Endothelial cell of hepatic sinusoid (primary cell): Measurements from ENCODE around the gene C14orf132.
"Not testable (repeated sequence)": the region's sequence is repeated elsewhere in the genome, so short reads cannot be mapped to it uniquely, and the experiment has no call there.

Experiments used
- in situ Hi-C: cut with HindIII; loops from 2 replicates; pipeline ENCODE4 v1.10.0; 2017; ENCODE audit warnings: low sequenced_read_pairs

The C14orf132 gene

GRCh38 chr14:96058576-96059200 is 19.5 kb downstream of the C14orf132 start:
- in situ Hi-C loops = no loop called here

DNA sequence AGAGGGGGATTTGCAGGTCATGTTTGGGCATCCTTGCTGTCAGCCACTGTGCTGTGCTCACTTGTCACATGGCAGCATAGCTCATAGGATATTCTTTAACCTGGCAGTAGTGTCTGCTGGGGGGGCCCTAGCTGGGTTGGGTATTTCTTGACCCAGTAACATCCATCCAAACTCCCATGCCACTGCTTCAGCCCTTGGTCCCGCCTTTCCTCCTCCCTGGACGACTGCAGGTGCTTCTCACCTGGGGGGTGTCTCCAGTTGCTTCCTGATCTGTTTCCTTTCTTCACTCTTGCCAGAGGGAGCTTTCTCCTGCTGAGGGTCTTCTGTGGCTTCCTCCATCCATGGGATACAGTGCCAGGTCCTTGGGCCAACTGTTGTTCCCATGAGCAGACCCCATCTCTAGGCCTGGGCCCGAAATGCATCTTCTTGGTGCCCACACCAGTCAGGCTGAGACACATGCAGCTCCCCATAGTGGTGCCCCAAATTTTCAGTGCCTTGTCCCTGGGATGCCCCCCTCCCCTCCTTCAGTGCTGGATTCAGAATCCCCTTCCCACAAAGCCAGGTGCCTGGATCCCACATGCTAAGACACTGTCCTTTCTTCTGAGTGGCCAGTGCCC is 20.5 kb downstream of the C14orf132 start:
- in situ Hi-C loops = no loop called here

- in situ Hi-C loops = no loop called here
These were observed 21.2 kb downstream of the C14orf132 start for GRCh38 chr14:96060186-96060933.

- in situ Hi-C loops = no loop called here
These were observed 22.8 kb downstream of the C14orf132 start for GRCh38 chr14:96062010-96062409.

- in situ Hi-C loops = no loop called here
These were observed 23.3 kb downstream of the C14orf132 start for GRCh38 chr14:96062506-96062905.

- in situ Hi-C loops = no loop called here
These were observed 25.7 kb downstream of the C14orf132 start for GRCh38 chr14:96064866-96065265.

DNA sequence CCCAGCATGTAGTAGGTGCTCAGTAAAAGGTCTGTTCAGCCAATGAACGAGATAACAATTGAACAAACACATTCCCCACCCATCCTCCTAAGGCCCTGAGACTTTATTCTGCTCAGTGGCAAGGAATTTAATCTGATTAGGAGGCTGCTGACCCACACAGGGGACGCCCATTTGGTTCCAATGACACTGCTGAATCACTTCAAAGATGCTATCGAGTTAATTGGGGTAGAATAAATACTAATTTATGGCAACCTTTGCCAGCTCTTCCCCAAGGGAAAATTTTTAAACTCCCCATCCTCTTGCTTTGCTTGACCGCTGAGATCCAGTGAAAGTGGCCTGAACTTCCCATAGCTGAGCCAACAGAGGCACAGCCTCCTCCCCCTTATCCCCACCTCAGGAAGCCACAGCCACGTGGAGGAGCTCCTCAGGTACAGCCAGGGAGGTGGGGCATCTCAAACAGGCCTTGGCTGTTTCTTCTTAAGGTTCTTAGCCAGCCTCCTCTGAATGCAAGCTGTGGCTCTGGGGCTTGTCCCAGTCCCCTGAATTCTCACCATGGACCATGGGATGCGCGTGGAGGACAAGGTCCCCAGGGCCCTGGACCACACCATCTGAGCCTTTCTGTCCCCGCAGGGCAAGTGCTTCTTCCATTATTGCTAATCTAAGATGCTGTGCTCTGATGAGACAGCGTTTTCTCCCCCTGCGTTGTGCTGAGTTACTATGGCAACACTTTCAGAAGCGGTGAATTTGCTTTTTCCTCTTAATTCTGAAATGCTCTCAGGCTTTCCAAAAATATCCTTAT is 26.7 kb downstream of the C14orf132 start:
- in situ Hi-C loops = no loop called here

- in situ Hi-C loops = no loop called here
These were observed 27.8 kb downstream of the C14orf132 start for GRCh38 chr14:96066976-96067375.

DNA sequence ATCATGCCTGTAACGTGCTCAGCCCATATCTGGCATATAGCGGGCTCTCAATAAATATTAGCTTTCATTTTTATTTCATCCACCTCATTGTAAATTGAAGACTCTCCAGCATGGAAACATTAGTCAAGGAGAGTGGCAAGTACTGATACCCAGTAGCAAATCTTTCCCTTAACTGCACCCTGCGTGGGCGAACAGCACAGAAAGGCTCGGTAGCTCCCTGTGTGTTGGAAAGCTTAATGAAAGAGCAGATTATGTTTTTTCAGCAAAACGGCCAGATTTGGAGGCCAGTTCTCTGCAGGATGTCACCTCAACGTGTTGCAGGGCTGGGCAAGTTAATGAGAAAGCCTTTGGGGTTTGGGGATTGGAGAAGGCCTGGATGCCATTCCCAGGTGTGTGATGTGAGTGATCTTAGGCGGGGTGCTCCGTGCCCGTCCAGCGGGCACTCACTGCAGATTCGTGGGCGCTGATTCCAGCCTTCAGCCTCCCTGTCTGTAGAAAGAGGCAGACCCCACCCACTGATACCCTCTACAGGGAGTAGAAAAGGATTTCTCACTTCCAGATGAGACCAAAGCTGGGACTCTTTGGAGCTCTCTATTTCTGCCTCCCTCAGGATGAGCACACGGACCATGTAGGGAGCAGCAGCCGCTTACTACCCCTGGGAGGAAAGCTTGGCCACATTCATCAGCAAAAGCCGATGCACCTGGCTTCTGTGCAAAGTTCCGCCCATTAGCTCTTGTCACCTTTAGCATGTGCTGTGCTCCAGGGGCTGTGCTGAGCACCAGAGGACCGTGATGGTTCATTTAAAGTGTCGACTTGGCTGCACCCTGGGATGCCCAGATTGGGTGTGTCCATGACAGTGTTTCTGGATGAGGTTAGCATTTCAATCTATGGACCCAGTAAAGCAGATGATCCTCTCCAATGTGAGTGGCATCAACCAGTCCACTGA is 29.1 kb downstream of the C14orf132 start:
- in situ Hi-C loops = no loop called here

DNA sequence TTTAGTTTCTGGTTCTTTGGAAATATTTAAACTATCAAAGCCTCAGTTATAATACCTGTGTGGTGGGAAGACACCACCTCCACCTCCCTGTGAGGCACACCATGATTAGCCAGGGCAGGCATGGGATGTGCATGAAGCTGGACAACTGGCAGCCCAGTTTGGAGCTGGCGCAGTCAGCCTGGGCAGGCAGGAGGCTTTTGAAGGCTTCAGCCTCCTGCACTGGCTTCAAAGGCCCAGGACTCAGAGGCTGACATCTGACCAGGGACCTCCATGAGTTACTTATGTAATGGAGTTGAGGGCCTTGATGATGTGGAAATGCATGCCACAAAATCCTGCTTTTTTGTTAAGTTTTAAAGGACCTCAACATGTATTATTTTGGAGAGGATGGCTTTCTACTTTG is 30.3 kb downstream of the C14orf132 start:
- in situ Hi-C loops = no loop called here

DNA sequence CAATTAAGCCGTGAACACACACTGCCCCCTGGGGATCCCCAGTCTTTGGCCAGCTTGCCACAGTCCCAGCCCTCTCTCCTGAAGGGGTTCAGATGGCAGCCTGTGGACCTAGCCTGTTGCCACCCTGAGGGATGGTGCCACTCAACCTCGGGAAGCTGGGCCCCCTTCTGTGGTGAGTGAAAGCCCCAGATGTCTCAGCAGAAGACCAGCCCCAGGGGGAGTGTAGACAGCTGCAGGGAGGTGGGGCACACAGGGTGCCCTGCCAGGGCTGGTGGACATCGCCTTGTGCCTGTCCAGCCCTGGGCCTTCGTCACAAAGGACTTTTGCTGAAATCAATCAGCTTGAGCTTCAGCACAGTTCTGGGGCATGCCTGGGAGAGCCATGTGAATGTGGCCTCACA is 32.4 kb downstream of the C14orf132 start:
- in situ Hi-C loops = no loop called here

DNA sequence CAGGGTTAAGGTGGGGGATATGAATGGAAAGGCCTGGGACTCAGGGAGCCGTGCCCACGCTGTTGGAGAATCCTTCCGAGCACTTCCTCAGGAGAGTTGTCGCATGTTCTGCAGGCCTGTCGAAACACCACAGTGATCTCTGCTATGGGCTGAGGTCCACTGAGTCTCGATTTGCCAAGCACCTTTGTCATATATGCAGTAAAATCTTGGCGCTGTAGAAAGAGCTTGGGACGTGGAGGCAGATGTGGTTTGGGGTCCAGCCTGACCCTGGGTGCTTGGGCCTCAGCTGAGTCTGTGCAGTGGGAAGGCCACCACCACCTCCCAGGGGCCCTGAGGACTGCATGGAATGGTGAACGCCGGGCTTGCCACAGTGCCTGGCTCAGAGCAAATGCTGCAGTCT is 32.9 kb downstream of the C14orf132 start:
- in situ Hi-C loops = no loop called here

- in situ Hi-C loops = no loop called here
These were observed 33.6 kb downstream of the C14orf132 start for GRCh38 chr14:96072746-96073145.

GRCh38 chr14:96073260-96074039 is 34.3 kb downstream of the C14orf132 start:
- in situ Hi-C loops = not testable (repeated sequence)

DNA sequence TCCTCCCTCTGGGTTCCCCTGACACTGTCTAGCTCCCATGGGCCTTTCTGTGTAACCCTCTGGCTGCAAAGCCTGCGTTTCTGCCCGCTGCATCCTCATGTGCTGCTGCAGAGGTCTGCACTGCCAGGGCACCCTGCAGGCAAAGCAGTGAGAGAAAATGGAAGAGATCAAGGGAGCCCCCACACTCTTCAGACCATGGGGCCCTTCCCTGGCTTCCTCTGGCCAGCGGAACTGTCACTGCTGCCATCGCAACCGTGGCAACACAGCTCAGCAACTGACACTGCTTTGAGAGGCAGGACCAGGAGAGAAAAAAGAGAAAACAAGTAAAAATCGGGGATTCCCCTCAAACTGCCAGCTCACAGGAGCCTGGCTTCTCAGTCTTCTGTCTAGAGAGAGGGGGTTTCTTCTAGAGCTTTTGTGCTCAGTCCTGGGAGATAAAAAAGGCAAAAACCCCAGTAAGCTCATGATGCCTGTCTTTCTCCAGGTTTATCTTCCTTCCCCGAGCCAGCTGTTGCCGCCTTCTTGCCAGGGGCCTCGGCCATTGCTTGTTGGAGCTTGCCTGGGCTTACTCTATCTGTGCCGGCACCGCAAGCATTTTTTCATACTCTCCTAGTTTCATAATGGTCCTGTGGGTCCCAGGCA is 38.9 kb downstream of the C14orf132 start:
- in situ Hi-C loops = no loop called here

GRCh38 chr14:96078625-96079016 is 39.5 kb downstream of the C14orf132 start:
- in situ Hi-C loops = no loop called here

DNA sequence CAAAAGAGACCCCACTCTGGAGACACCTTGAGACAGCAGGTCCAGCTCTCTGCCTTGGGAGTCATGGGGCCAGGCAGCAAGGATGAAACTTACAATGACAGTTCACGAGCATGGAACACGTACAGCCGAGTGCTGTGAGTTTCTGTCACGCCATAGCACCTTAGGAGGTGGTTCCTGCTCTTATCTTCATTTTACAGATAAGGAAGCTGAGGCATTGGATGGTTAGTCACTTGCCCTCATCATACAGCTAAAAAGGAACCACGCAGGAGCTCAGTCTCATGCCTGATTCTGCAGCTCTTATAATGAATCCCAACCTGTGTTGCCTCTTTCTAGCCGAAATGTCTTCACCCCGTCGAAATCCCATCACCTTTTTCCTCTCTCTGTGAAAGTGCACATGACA is 39.9 kb downstream of the C14orf132 start:
- in situ Hi-C loops = no loop called here

GRCh38 chr14:96080571-96080970 is 41.4 kb downstream of the C14orf132 start:
- in situ Hi-C loops = no loop called here

DNA sequence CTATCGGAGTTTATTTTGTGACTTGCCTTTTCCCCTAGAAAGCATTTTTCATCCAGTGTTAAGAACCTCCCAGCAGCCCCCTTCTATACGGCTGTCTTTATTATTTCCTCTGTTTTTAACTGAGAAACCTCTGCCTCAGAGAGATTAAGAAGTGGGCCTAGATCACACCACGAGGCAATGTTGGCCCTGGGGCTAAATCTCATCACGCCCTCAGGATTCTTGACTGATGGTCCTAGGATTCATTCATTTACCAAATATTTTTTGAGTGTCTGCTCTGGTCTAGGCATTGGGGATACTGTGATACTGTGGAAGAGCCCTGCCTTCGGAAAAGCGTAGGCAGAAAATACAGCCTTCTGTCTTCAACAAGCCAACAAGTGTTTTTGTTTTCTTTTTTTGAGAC is 42.1 kb downstream of the C14orf132 start:
- in situ Hi-C loops = no loop called here
